SU-DHL-6 (cell line): ENCODE results near the gene CDC25B.

ENCODE experiments used
- EZH2phosphoT487 ChIP-seq: fragments of 200-600 bp; sonication (generic), shearing (Covaris generic); conservative IDR thresholded peaks from 2 replicates; pipeline ENCODE4 v1.6.1; 2018; ENCODE audit warnings: mild to moderate bottlenecking, antibody characterized with exemption, low read length, moderate library complexity, mixed read lengths
- TF ChIP-seq, protein P1 (sequence below): fragments of 200-600 bp; sonication (generic); IDR thresholded peaks from one replicate; pipeline ENCODE4 v1.5.1; 2017; ENCODE audit warnings: antibody characterized with exemption, mild to moderate bottlenecking, low read length, moderate library complexity; ENCODE audit not compliant: insufficient read depth, poor library complexity, severe bottlenecking

GRCh38 chr20:3797226-3797545 is 1.1 kb downstream of the CDC25B start:
- no peak for TF ChIP-seq EZH2phosphoT487
- TF ChIP-seq, protein P1, sequence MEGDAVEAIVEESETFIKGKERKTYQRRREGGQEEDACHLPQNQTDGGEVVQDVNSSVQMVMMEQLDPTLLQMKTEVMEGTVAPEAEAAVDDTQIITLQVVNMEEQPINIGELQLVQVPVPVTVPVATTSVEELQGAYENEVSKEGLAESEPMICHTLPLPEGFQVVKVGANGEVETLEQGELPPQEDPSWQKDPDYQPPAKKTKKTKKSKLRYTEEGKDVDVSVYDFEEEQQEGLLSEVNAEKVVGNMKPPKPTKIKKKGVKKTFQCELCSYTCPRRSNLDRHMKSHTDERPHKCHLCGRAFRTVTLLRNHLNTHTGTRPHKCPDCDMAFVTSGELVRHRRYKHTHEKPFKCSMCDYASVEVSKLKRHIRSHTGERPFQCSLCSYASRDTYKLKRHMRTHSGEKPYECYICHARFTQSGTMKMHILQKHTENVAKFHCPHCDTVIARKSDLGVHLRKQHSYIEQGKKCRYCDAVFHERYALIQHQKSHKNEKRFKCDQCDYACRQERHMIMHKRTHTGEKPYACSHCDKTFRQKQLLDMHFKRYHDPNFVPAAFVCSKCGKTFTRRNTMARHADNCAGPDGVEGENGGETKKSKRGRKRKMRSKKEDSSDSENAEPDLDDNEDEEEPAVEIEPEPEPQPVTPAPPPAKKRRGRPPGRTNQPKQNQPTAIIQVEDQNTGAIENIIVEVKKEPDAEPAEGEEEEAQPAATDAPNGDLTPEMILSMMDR: no peak
